Tibial nerve (tissue), 4 donors: Measurements from ENCODE around the gene BLNK. TPM values are rescaled to one million over a fixed set of nuclear protein-coding genes. Genes with fewer than 3 reads are reported as not detected.

Experiments
- DNase-seq, 2 donors: peaks; one replicate each; pipeline ENCODE4 v3.0.0-alpha.2; 2019; ENCODE audit warnings: low spot score in 2 of 2
- H3K27ac ChIP-seq, 4 donors: fragments of 200-600 bp; sonication (generic) in 3 of 4; one replicate each; pipeline ENCODE4 v1.5.1; 2017 to 2019; ENCODE audit warnings: mild to moderate bottlenecking in 1 of 4
- H3K27me3 ChIP-seq, 2 donors: fragments of 200-600 bp; sonication (generic) in 1 of 2; one replicate each; pipeline versions ENCODE4 v1.5.1 to v1.6.0; 2017 to 2019
- H3K36me3 ChIP-seq, 3 donors: fragments of 200-600 bp; sonication (generic); one replicate each; pipeline ENCODE4 v1.5.1; 2018 to 2019
- H3K4me1 ChIP-seq, 4 donors: fragments of 200-600 bp; sonication (generic) in 3 of 4; one replicate each; pipeline ENCODE4 v1.5.1; 2017 to 2019
- H3K4me3 ChIP-seq, 4 donors: fragments of 200-600 bp; sonication (generic) in 3 of 4; one replicate each; pipeline ENCODE4 v1.5.1; 2017 to 2019; ENCODE audit warnings: mild to moderate bottlenecking in 1 of 4, moderate library complexity in 1 of 4
- H3K9me3 ChIP-seq, 4 donors: fragments of 200-600 bp; sonication (generic) in 3 of 4; one replicate each; pipeline ENCODE4 v1.5.1; 2017 to 2019
- CTCF ChIP-seq, 5 experiments: fragments of 200-600 bp in 3 of 5; fragments of 450-650 bp in 2 of 5; sonication (generic) in 3 of 5; IDR thresholded peaks; one replicate each; pipeline ENCODE4 v1.5.1; 2016 to 2019; ENCODE audit warnings: antibody characterized with exemption in 5 of 5, mild to moderate bottlenecking in 3 of 5, moderate library complexity in 2 of 5
- EP300 ChIP-seq, 2 donors: sonication (generic); formaldehyde crosslinking; IDR thresholded peaks; one replicate each; pipeline ENCODE4 v1.6.1; 2017; ENCODE audit warnings: antibody characterized with exemption in 2 of 2, mild to moderate bottlenecking in 1 of 2
- POLR2A ChIP-seq, 2 donors: fragments of 450-650 bp; IDR thresholded peaks; one replicate each; pipeline ENCODE4 v1.6.1; 2017; ENCODE audit warnings: antibody characterized with exemption in 2 of 2, mild to moderate bottlenecking in 2 of 2, moderate library complexity in 2 of 2
- WGBS, 2 donors: methylation state at CpG; one replicate each; pipeline ENCODE4 v1.1.5; 2018; 5-methylcytosine and 5-hydroxymethylcytosine counted together
- total RNA-seq, 4 donors: library from RNA; depleted of rRNA; stranded (reverse); fragments of >200 nt; gene quantifications; one replicate each; pipeline ENCODE4 v1.1.0, GENCODE V29; 2016

The BLNK gene
- total RNA-seq, 4 donors from 2014 or later, result 0.59 to 16.4 (median 6.4) TPM

GRCh38 chr10:96263176-96263575, 8.2 kb downstream of the BLNK start:
- H3K36me3 ChIP-seq, result no peaks in the 10 kb centered on the region
- TF ChIP-seq POLR2A (IDR thresholded peaks at IDR 0.05) (no peak), CTCF (IDR thresholded peaks at IDR 0.05) (no peak), EP300 (IDR thresholded peaks at IDR 0.05) (no peak)
- 90 to 93% methylated on average over 4 of the region's 4 CpGs for WGBS, 2 donors
- no peaks in the 10 kb centered on the region for H3K27me3 ChIP-seq
- H3K9me3 ChIP-seq, result no peaks in the 10 kb centered on the region
- no peak overlapping the region for H3K4me3 ChIP-seq
- DNase-seq, result no peak
- no peak overlapping the region for H3K27ac ChIP-seq
- peaks cover 0 to 15% (median 0%) of the 10 kb centered on the region in 4 donors for H3K4me1 ChIP-seq

DNA sequence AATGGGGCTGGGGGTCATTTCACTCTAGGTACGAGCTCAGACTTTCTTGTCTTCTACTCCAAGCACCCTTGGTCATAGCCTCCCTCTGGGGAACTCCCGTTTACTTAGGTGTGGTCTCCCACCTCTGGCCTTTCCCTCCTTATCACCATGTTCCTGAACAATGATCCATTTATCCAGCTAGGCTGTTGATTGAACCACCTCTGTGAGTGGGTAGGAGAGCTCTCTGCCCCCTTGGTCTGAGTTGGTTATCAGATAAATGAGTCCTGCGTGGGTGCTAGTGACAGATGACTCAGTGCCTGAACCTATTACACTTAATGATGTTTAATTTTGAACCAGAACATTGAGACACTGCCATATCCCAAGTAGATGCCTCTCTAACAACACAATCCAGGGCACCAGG, 9.4 kb downstream of the BLNK start:
- H3K4me3 ChIP-seq, result no peak overlapping the region
- H3K36me3 ChIP-seq, result no peaks in the 10 kb centered on the region
- peaks cover 0 to 15% (median 0%) of the 10 kb centered on the region in 4 donors for H3K4me1 ChIP-seq
- no peaks in the 10 kb centered on the region for H3K9me3 ChIP-seq
- peak overlapping the region in 1 of 4 donors; percentile 7 for H3K27ac ChIP-seq
- no peak for TF ChIP-seq POLR2A (IDR thresholded peaks at IDR 0.05)
- no peak for TF ChIP-seq EP300 (IDR thresholded peaks at IDR 0.05)
- TF ChIP-seq CTCF (IDR thresholded peaks at IDR 0.05), result no peak
- DNase-seq, result no peak
- no peaks in the 10 kb centered on the region for H3K27me3 ChIP-seq
- 63 to 64% methylated on average over 3 of the region's 3 CpGs for WGBS, 2 donors

- no peaks in the 10 kb centered on the region for H3K9me3 ChIP-seq
- no peak for DNase-seq
- no peaks in the 10 kb centered on the region for H3K27me3 ChIP-seq
- peak overlapping the region in 1 of 4 donors; percentile 12 for H3K27ac ChIP-seq
- TF ChIP-seq EP300 (IDR thresholded peaks at IDR 0.05) (no peak), CTCF (IDR thresholded peaks at IDR 0.05) (no peak), POLR2A (IDR thresholded peaks at IDR 0.05) (no peak)
- H3K36me3 ChIP-seq, result no peaks in the 10 kb centered on the region
- H3K4me1 ChIP-seq, result peaks cover 0 to 9% (median 0%) of the 10 kb centered on the region in 4 donors
- 84 to 89% methylated on average over 2 of the region's 2 CpGs for WGBS, 2 donors
- H3K4me3 ChIP-seq, result no peak overlapping the region
Observed at GRCh38 chr10:96261132-96261531, 10.2 kb downstream of the BLNK start.

DNA sequence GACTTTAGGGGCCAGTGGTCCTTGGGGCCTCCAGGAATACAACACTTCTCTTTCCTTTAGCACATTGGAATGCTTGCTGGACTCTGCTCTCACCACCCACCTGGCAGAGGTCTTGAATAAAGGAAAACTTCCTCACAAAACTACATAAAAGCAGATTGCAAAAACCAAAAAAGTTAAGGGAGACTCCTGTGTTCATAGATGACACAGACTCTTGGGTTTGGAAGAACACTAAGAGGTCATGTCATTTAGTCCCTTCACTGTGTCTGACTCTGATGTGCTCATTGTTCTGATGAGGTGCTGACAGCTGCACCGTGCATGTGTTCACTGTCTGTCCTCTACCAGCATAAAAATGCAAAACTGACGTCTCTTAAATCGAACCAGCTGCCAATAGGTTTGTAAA, 11.4 kb downstream of the BLNK start:
- H3K9me3 ChIP-seq, result no peaks in the 10 kb centered on the region
- no peaks in the 10 kb centered on the region for H3K27me3 ChIP-seq
- 42 to 53% methylated on average over 3 of the region's 3 CpGs for WGBS, 2 donors
- no peak for TF ChIP-seq EP300 (IDR thresholded peaks at IDR 0.05)
- no peak for TF ChIP-seq POLR2A (IDR thresholded peaks at IDR 0.05)
- no peak for TF ChIP-seq CTCF (IDR thresholded peaks at IDR 0.05)
- DNase-seq, result no peak
- H3K4me3 ChIP-seq, result no peak overlapping the region
- peaks cover 0 to 3% (median 0%) of the 10 kb centered on the region in 4 donors for H3K4me1 ChIP-seq
- no peaks in the 10 kb centered on the region for H3K36me3 ChIP-seq
- peak overlapping the region in 1 of 4 donors; percentile 12 for H3K27ac ChIP-seq

DNA sequence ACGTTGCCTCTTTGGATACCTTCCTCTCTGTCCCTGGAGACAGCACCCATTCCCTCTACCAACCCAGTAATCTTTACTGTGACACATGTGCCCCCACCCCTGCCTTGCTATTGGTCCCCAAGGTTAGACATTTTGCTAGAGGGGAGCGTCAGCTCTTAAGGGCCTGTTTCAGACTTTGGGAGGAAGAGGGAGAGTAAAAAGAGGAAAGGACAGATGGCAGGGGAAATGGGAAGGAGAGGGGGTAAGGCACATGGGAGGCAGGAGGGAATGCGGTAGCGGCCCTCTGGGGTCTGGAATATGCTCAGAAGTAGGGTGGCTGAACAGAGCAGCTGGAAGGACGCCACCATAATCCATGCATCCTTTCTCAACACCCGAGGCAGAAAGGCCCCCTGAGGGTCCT, 12.2 kb downstream of the BLNK start:
- Histone ChIP-seq H3K4me1 (peaks cover 0 to 3% (median 0%) of the 10 kb centered on the region in 4 donors), H3K27ac (peak overlapping the region in 1 of 4 donors; percentile 60), H3K36me3 (no peaks in the 10 kb centered on the region), H3K9me3 (no peaks in the 10 kb centered on the region), H3K4me3 (no peak overlapping the region), H3K27me3 (no peaks in the 10 kb centered on the region)
- whole genome bisulfite sequencing, 2 donors, result 54 to 65% methylated on average over 6 of the region's 6 CpGs
- no peak for TF ChIP-seq CTCF (IDR thresholded peaks at IDR 0.05)
- no peak for TF ChIP-seq POLR2A (IDR thresholded peaks at IDR 0.05)
- TF ChIP-seq EP300 (IDR thresholded peaks at IDR 0.05), result no peak
- DNase-seq, result no peak
